Aorta (tissue), 5 donors: ENCODE data around the gene RPL41. TPM values are rescaled to one million over a fixed set of nuclear protein-coding genes. Genes with fewer than 3 reads are reported as not detected.

Experiments used
- ATAC-seq: fragments of 200-7000 bp; cut with Tn5 transposase; one replicate; pipeline ENCODE4 v1.9.1; 2022; ENCODE audit warnings: moderate library complexity; ENCODE audit not compliant: low FRiP score
- DNase-seq, 2 donors: peaks; one replicate each; pipeline ENCODE4 v3.0.0-alpha.2; 2020
- H3K27ac ChIP-seq, 2 donors: one replicate each; pipeline ENCODE4 v1.5.1; 2013; ENCODE audit warnings: low read length in 2 of 2, mild to moderate bottlenecking in 2 of 2, moderate library complexity in 2 of 2, control low read depth in 1 of 2, inconsistent platforms in 1 of 2, low read depth in 1 of 2
- H3K27me3 ChIP-seq, 2 donors: one replicate each; pipeline ENCODE4 v1.6.1; 2013; ENCODE audit warnings: control low read depth in 1 of 2, low read length in 1 of 2, mild to moderate bottlenecking in 1 of 2, moderate library complexity in 1 of 2; ENCODE audit not compliant: insufficient read depth in 2 of 2, control insufficient read depth in 1 of 2
- H3K36me3 ChIP-seq, 2 donors: one replicate each; pipeline ENCODE4 v1.6.1; 2013; ENCODE audit warnings: control low read depth in 1 of 2, low read length in 1 of 2, mild to moderate bottlenecking in 1 of 2; ENCODE audit not compliant: insufficient read depth in 2 of 2, control insufficient read depth in 1 of 2
- H3K4me1 ChIP-seq, 2 donors: one replicate each; pipeline ENCODE4 v1.6.1; 2013; ENCODE audit warnings: low read length in 2 of 2, control low read depth in 1 of 2, mild to moderate bottlenecking in 1 of 2, moderate library complexity in 1 of 2; ENCODE audit not compliant: insufficient read depth in 2 of 2, control insufficient read depth in 1 of 2
- H3K4me3 ChIP-seq, 2 donors: one replicate each; pipeline ENCODE4 v1.5.1; 2013; ENCODE audit warnings: low read length in 2 of 2, control low read depth in 1 of 2, mild to moderate bottlenecking in 1 of 2
- H3K9me3 ChIP-seq: one replicate; pipeline ENCODE4 v1.6.1; 2013; ENCODE audit warnings: mild to moderate bottlenecking, low read length; ENCODE audit not compliant: control insufficient read depth
- WGBS, 2 donors: extraction: QIAGEN DNeasy Blood & Tissue Kit; methylation state at CpG; one replicate each; pipeline ENCODE4 v1.1.7; 2013; 5-methylcytosine and 5-hydroxymethylcytosine counted together
- intact Hi-C, 2 donors: fragments of 100-400 bp; cut with DNase I; formaldehyde crosslinking; loops; one replicate each; pipeline versions ENCODE4 v1.14.2 to v1.15.0; 2022
- polyA plus RNA-seq, 2 donors: library from polyadenylated mRNA; stranded (reverse); fragments of 200-250 nt; gene quantifications; one replicate each; pipeline ENCODE4 v1.2.3, GENCODE V29; 2013
- total RNA-seq, 2 donors: library from RNA; stranded (reverse); fragmentation: NEBNext Ultra II Directional; extraction: Animal tissue kit (Norgen Biotek cat#: 25700); gene quantifications; one replicate each; pipeline ENCODE4 v1.2.1, GENCODE V29; 2021
- donor health status: healthy with polysubstance abuse.
- donor health status: Bipolar disorder and iron deficiency.
- donor health status: DM: no; HTN: no; CAD: no.
- donor health status: DM: no; HTN: no; CAD: no.
- donor health status: DM: yes; HTN: yes; CAD: no.

RPL41 gene
- total and polyA plus RNA-seq, 4 donors, result 2,225 to 7,278 (median 4,110) TPM

- intact Hi-C loops, result loop anchor here (1.0 to 5.0 kb wide), 5 partner anchors 38 to 106 kb away; partner anchors contain the start of genes SMARCC2 (in 2 of the 2), MYL6 (in 1 of the 2) and NABP2 (in 1 of the 2)
- Histone ChIP-seq H3K9me3 (no peaks in the 10 kb centered on the region), H3K4me1 (peaks cover 0 to 6% of the 10 kb centered on the region in 2 donors), H3K36me3 (no peaks in the 10 kb centered on the region), H3K4me3 (peak overlapping the region; percentile 55 to 79), H3K27me3 (peaks cover 0 to 3% of the 10 kb centered on the region in 2 donors), H3K27ac (peak overlapping the region in 1 of 2 donors; percentile 98)
- 8 to 10% methylated on average over 13 of the region's 13 CpGs for WGBS, 2 donors
- DNase-seq (no peak), ATAC-seq (no peak)
Measured at GRCh38 chr12:56118688-56119357, 2.4 kb downstream of the RPL41 start.

- intact Hi-C loops, result loop anchor here (1.0 to 5.0 kb wide), 5 partner anchors 38 to 105 kb away; partner anchors contain the start of genes SMARCC2 (in 2 of the 2), MYL6 (in 1 of the 2) and NABP2 (in 1 of the 2)
- WGBS, 2 donors, result 0% methylated on average over 2 of the region's 2 CpGs
- Histone ChIP-seq H3K36me3 (no peaks in the 10 kb centered on the region), H3K27ac (no peak overlapping the region), H3K4me3 (no peak overlapping the region), H3K9me3 (no peaks in the 10 kb centered on the region), H3K4me1 (peaks cover 0 to 6% of the 10 kb centered on the region in 2 donors), H3K27me3 (peaks cover 0 to 3% of the 10 kb centered on the region in 2 donors)
- DNase-seq (peak in 1 of 2 donors; percentile 84), ATAC-seq (peak; percentile 72)
Measured at GRCh38 chr12:56119361-56119796, 2.9 kb downstream of the RPL41 start.

- WGBS, 2 donors, result 81 to 85% methylated on average over 17 of the region's 17 CpGs
- H3K4me1 ChIP-seq, result peaks cover 0 to 6% of the 10 kb centered on the region in 2 donors
- ATAC-seq, result no peak
Measured at GRCh38 chr12:56120158-56120846, 3.9 kb downstream of the RPL41 start.

GRCh38 chr12:56121204-56121870 lies 4.9 kb downstream of the RPL41 start:
- ATAC-seq, result no peak
- Histone ChIP-seq H3K9me3 (no peaks in the 10 kb centered on the region), H3K27ac (no peak overlapping the region), H3K4me1 (peaks cover 0 to 6% of the 10 kb centered on the region in 2 donors), H3K36me3 (no peaks in the 10 kb centered on the region), H3K4me3 (no peak overlapping the region), H3K27me3 (peaks cover 0 to 3% of the 10 kb centered on the region in 2 donors)
- intact Hi-C loops, result no loop called here
- no peak for DNase-seq
- 82 to 85% methylated on average over 11 of the region's 11 CpGs for WGBS, 2 donors

More at GRCh38 chr12:56120158-56120846, 3.9 kb downstream of the RPL41 start:
- intact Hi-C loops, result no loop called here
- Histone ChIP-seq H3K27me3 (peaks cover 0 to 3% of the 10 kb centered on the region in 2 donors), H3K27ac (peak overlapping the region in 1 of 2 donors; percentile 81), H3K4me3 (no peak overlapping the region), H3K9me3 (no peaks in the 10 kb centered on the region), H3K36me3 (no peaks in the 10 kb centered on the region)
- no peak for DNase-seq

GRCh38 chr12:56122637-56123036 lies 6.2 kb downstream of the RPL41 start:
- no peak overlapping the region for H3K4me3 ChIP-seq
- DNase-seq, result no peak
- WGBS, 2 donors, result 79 to 88% methylated on average over 2 of the region's 2 CpGs
- peaks cover 0 to 3% of the 10 kb centered on the region in 2 donors for H3K27me3 ChIP-seq
- H3K27ac ChIP-seq, result no peak overlapping the region
- H3K9me3 ChIP-seq, result no peaks in the 10 kb centered on the region
- H3K4me1 ChIP-seq, result peaks cover 0 to 10% of the 10 kb centered on the region in 2 donors
- ATAC-seq, result no peak
- no peaks in the 10 kb centered on the region for H3K36me3 ChIP-seq
- intact Hi-C loops, result no loop called here

GRCh38 chr12:56124133-56124532 lies 7.7 kb downstream of the RPL41 start:
- WGBS, 2 donors, result 86 to 93% methylated on average over 4 of the region's 4 CpGs
- intact Hi-C loops, result no loop called here
- Histone ChIP-seq H3K4me3 (no peak overlapping the region), H3K27me3 (no peaks in the 10 kb centered on the region), H3K4me1 (peaks cover 0 to 6% of the 10 kb centered on the region in 2 donors), H3K27ac (no peak overlapping the region), H3K36me3 (no peaks in the 10 kb centered on the region), H3K9me3 (no peaks in the 10 kb centered on the region)
- ATAC-seq (no peak), DNase-seq (no peak)

- DNase-seq, result no peak
Measured at GRCh38 chr12:56126732-56127239, 10.4 kb downstream of the RPL41 start.

GRCh38 chr12:56127485-56127887 lies 11.1 kb downstream of the RPL41 start:
- H3K36me3 ChIP-seq, result peaks cover 3 to 8% of the 10 kb centered on the region in 2 donors
- 0% methylated on average over 8 of the region's 8 CpGs for WGBS, 2 donors
- DNase-seq (no peak), ATAC-seq (no peak)
- intact Hi-C loops, result loop anchor here in 1 of 2 donors (2.0 kb wide), 1 partner anchor 61 kb away; the partner anchor contains the start of gene SMARCC2
- H3K27me3 ChIP-seq, result no peaks in the 10 kb centered on the region
- H3K9me3 ChIP-seq, result no peaks in the 10 kb centered on the region
- peak overlapping the region in 1 of 2 donors; percentile 61 for H3K27ac ChIP-seq
- H3K4me1 ChIP-seq, result peaks cover 0 to 5% of the 10 kb centered on the region in 2 donors
- H3K4me3 ChIP-seq, result peak overlapping the region; percentile 24 to 37

More at GRCh38 chr12:56126732-56127239, 10.4 kb downstream of the RPL41 start:
- H3K27me3 ChIP-seq, result no peaks in the 10 kb centered on the region
- peak overlapping the region in 1 of 2 donors; percentile 37 for H3K4me3 ChIP-seq
- no peak for ATAC-seq
- H3K4me1 ChIP-seq, result peaks cover 0 to 5% of the 10 kb centered on the region in 2 donors
- no peaks in the 10 kb centered on the region for H3K9me3 ChIP-seq
- intact Hi-C loops, result loop anchor here in 1 of 2 donors (2.0 kb wide), 1 partner anchor 62 kb away; the partner anchor contains the start of gene SMARCC2
- peaks cover 3 to 6% of the 10 kb centered on the region in 2 donors for H3K36me3 ChIP-seq
- peak overlapping the region in 1 of 2 donors; percentile 60 for H3K27ac ChIP-seq
- WGBS, 2 donors, result 18 to 24% methylated on average over 3 of the region's 3 CpGs
